ENCODE data around the gene MCC. TPM values are rescaled to one million over a fixed set of nuclear protein-coding genes. Genes with fewer than 3 reads are reported as not detected.

MCC gene
- total and polyA plus RNA-seq, 4 donors, result 9.0 to 47.3 (median 14.7) TPM

DNA sequence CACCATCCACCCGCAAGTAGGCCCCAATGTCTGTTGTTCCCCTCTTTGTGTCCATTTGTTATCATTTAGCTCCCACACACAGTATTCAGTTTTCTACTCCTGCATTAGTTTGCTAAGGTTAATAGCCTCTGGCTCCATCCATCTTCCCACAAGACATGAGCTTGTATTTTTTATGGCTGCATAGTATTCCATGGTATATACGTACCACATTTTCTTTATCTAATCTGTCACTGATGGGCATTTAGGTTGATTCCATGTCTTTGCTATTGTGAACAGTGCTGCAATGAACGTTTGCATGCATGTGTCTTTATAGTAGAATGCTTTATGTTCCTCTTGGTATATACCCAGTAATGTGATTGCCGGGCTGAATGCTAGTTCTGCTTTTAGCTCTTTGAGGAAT, 361.2 kb downstream of the MCC start:
- H3K27me3 ChIP-seq (ENCODE audit: control insufficient read depth in 4 of 4, insufficient read depth in 4 of 4, low read length in 3 of 4), result no peaks in the 10 kb centered on the region
- TF ChIP-seq JUND (IDR thresholded peaks at IDR 0.05) (no peak), HNF4A (conservative IDR thresholded peaks at IDR 0.05) (no peak), TAF1 (conservative IDR thresholded peaks at IDR 0.05) (no peak)
- WGBS, result 71% methylated on average over 4 of the region's 4 CpGs
- no peak for DNase-seq (ENCODE audit: low spot score)
- H3K9ac ChIP-seq (ENCODE audit: low read depth in 1 of 2, low read length in 2 of 2), result no peak overlapping the region
- no peaks in the 10 kb centered on the region for H3K9me3 ChIP-seq (ENCODE audit: control insufficient read depth in 4 of 4, low read length in 3 of 4)
- H3K4me1 ChIP-seq (ENCODE audit: control insufficient read depth in 4 of 4, insufficient read depth in 4 of 4, low read length in 3 of 4), result peaks cover 0 to 18% (median 10%) of the 10 kb centered on the region in 4 donors
- H3K4me3 ChIP-seq (ENCODE audit: low read depth in 1 of 3, low read length in 3 of 3), result no peak overlapping the region
- no peak overlapping the region for H3K27ac ChIP-seq (ENCODE audit: low read depth in 1 of 2, low read length in 2 of 2)
- H3K36me3 ChIP-seq (ENCODE audit: control insufficient read depth in 4 of 4, insufficient read depth in 3 of 4, low read depth in 1 of 4, low read length in 3 of 4), result peaks cover 0 to 2% (median 0%) of the 10 kb centered on the region in 4 donors

- H3K27ac ChIP-seq (ENCODE audit: low read depth in 1 of 2, low read length in 2 of 2), result no peak overlapping the region
- H3K27me3 ChIP-seq (ENCODE audit: control insufficient read depth in 4 of 4, insufficient read depth in 4 of 4, low read length in 3 of 4), result no peaks in the 10 kb centered on the region
- TF ChIP-seq, protein P1, sequence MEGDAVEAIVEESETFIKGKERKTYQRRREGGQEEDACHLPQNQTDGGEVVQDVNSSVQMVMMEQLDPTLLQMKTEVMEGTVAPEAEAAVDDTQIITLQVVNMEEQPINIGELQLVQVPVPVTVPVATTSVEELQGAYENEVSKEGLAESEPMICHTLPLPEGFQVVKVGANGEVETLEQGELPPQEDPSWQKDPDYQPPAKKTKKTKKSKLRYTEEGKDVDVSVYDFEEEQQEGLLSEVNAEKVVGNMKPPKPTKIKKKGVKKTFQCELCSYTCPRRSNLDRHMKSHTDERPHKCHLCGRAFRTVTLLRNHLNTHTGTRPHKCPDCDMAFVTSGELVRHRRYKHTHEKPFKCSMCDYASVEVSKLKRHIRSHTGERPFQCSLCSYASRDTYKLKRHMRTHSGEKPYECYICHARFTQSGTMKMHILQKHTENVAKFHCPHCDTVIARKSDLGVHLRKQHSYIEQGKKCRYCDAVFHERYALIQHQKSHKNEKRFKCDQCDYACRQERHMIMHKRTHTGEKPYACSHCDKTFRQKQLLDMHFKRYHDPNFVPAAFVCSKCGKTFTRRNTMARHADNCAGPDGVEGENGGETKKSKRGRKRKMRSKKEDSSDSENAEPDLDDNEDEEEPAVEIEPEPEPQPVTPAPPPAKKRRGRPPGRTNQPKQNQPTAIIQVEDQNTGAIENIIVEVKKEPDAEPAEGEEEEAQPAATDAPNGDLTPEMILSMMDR (IDR thresholded peaks at IDR 0.05; ENCODE audit: low read depth, low read length, missing input control), result no peak
- TF ChIP-seq MAX (IDR thresholded peaks at IDR 0.05), result no peak
- TF ChIP-seq HNF4A (conservative IDR thresholded peaks at IDR 0.05), result no peak
- no peak for TF ChIP-seq SP1 (IDR thresholded peaks at IDR 0.05)
- TF ChIP-seq YY1 (IDR thresholded peaks at IDR 0.05), result no peak
- DNase-seq (ENCODE audit: low spot score), result no peak
- no peak overlapping the region for H3K9ac ChIP-seq (ENCODE audit: low read depth in 1 of 2, low read length in 2 of 2)
- no peaks in the 10 kb centered on the region for H3K9me3 ChIP-seq (ENCODE audit: control insufficient read depth in 4 of 4, low read length in 3 of 4)
- WGBS, result 81% methylated on average over 4 of the region's 4 CpGs
- no peak overlapping the region for H3K4me3 ChIP-seq (ENCODE audit: low read depth in 1 of 3, low read length in 3 of 3)
- H3K36me3 ChIP-seq (ENCODE audit: control insufficient read depth in 4 of 4, insufficient read depth in 3 of 4, low read depth in 1 of 4, low read length in 3 of 4), result peaks cover 0 to 2% (median 0%) of the 10 kb centered on the region in 4 donors
- peaks cover 2 to 18% (median 10%) of the 10 kb centered on the region in 4 donors for H3K4me1 ChIP-seq (ENCODE audit: control insufficient read depth in 4 of 4, insufficient read depth in 4 of 4, low read length in 3 of 4)
Measured at GRCh38 chr5:113125371-113125770, 362.9 kb downstream of the MCC start.

DNA sequence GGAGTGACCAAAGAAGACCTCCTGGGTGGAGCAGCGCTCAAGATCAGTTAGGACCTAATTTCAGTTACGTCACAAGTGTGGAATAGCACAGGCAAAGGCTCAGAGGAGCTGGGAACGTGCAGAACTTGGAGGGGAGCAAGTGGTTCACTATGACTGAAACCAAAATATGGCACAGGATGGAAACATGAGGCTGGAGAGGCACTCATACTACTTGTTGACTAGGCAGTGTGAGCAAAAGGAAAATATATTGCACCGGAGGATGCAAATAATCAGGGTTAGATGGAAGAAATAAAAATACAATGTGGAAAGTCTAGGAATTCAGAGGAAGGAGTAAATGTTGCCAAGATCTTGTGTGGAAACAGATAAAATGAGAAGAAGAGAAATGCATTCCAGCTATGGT, 363.3 kb downstream of the MCC start:
- Histone ChIP-seq H3K36me3 (ENCODE audit: control insufficient read depth in 4 of 4, insufficient read depth in 3 of 4, low read depth in 1 of 4, low read length in 3 of 4) (peaks cover 0 to 2% (median 0%) of the 10 kb centered on the region in 4 donors), H3K27me3 (ENCODE audit: control insufficient read depth in 4 of 4, insufficient read depth in 4 of 4, low read length in 3 of 4) (no peaks in the 10 kb centered on the region), H3K4me1 (ENCODE audit: control insufficient read depth in 4 of 4, insufficient read depth in 4 of 4, low read length in 3 of 4) (peaks cover 2 to 21% (median 13%) of the 10 kb centered on the region in 4 donors), H3K27ac (ENCODE audit: low read depth in 1 of 2, low read length in 2 of 2) (no peak overlapping the region), H3K9me3 (ENCODE audit: control insufficient read depth in 4 of 4, low read length in 3 of 4) (no peaks in the 10 kb centered on the region), H3K4me3 (ENCODE audit: low read depth in 1 of 3, low read length in 3 of 3) (no peak overlapping the region), H3K9ac (ENCODE audit: low read depth in 1 of 2, low read length in 2 of 2) (no peak overlapping the region)
- no peak for DNase-seq (ENCODE audit: low spot score)
- 92% methylated on average over 4 of the region's 4 CpGs for WGBS
- no peak for TF ChIP-seq FOXA2 (IDR thresholded peaks at IDR 0.05)
- TF ChIP-seq, protein P1 (IDR thresholded peaks at IDR 0.05; ENCODE audit: low read depth, low read length, missing input control), result no peak
- TF ChIP-seq TAF1 (conservative IDR thresholded peaks at IDR 0.05), result no peak
- no peak for TF ChIP-seq REST (IDR thresholded peaks at IDR 0.05)
- TF ChIP-seq HNF4G (IDR thresholded peaks at IDR 0.05), result no peak
- TF ChIP-seq SP1 (IDR thresholded peaks at IDR 0.05), result no peak
- TF ChIP-seq GABPA (IDR thresholded peaks at IDR 0.05 in 1 of 2, conservative IDR thresholded peaks at IDR 0.05 in 1 of 2), result no peak
- TF ChIP-seq, protein P2, sequence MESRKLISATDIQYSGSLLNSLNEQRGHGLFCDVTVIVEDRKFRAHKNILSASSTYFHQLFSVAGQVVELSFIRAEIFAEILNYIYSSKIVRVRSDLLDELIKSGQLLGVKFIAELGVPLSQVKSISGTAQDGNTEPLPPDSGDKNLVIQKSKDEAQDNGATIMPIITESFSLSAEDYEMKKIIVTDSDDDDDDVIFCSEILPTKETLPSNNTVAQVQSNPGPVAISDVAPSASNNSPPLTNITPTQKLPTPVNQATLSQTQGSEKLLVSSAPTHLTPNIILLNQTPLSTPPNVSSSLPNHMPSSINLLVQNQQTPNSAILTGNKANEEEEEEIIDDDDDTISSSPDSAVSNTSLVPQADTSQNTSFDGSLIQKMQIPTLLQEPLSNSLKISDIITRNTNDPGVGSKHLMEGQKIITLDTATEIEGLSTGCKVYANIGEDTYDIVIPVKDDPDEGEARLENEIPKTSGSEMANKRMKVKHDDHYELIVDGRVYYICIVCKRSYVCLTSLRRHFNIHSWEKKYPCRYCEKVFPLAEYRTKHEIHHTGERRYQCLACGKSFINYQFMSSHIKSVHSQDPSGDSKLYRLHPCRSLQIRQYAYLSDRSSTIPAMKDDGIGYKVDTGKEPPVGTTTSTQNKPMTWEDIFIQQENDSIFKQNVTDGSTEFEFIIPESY (IDR thresholded peaks at IDR 0.05), result no peak
- no peak for TF ChIP-seq YY1 (IDR thresholded peaks at IDR 0.05)
- no peak for TF ChIP-seq RXRA (IDR thresholded peaks at IDR 0.05)
- TF ChIP-seq HNF4A (conservative IDR thresholded peaks at IDR 0.05), result no peak
- TF ChIP-seq RAD21 (IDR thresholded peaks at IDR 0.05), result no peak
- TF ChIP-seq, protein P3, sequence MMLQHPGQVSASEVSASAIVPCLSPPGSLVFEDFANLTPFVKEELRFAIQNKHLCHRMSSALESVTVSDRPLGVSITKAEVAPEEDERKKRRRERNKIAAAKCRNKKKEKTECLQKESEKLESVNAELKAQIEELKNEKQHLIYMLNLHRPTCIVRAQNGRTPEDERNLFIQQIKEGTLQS (IDR thresholded peaks at IDR 0.05), result no peak
- TF ChIP-seq NR2F2 (IDR thresholded peaks at IDR 0.05), result no peak
- no peak for TF ChIP-seq FOXA1 (IDR thresholded peaks at IDR 0.05)
- TF ChIP-seq JUND (IDR thresholded peaks at IDR 0.05), result no peak
- no peak for TF ChIP-seq MAX (IDR thresholded peaks at IDR 0.05)
- TF ChIP-seq EGR1 (IDR thresholded peaks at IDR 0.05; ENCODE audit: low read depth in 2 of 2), result no peak

Data from liver (tissue), 9 donors.